GM18519 (cell line): ENCODE results near the gene TMEM86B.
A peak's percentile ranks its signal among the peaks of the same experiment; 100 is the strongest.

Experiments
- ATAC-seq: cut with Tn5 transposase; IDR thresholded peaks from one replicate; pipeline ENCODE4 v1.9.1; 2021; ENCODE audit warnings: mild to moderate bottlenecking, moderate library complexity; ENCODE audit not compliant: unreplicated experiment, low FRiP score

The TMEM86B gene

GRCh38 chr19:55228403-55229031 lies at the start of gene TMEM86B:
TMEM86B (minus strand) TSS chr19:55228763; CDS start chr19:55228741, 22 bp downstream.
- ATAC-seq, result no peak

- ATAC-seq, result no peak
Measured at GRCh38 chr19:55277494-55277893, 48.9 kb upstream of the TMEM86B start.

- ATAC-seq, result no peak
Measured at GRCh38 chr19:55276720-55277430, 48.3 kb upstream of the TMEM86B start.

- no peak for ATAC-seq
Measured at GRCh38 chr19:55275851-55276719, 47.5 kb upstream of the TMEM86B start.

- ATAC-seq, result no peak
Measured at GRCh38 chr19:55273978-55274707, 45.6 kb upstream of the TMEM86B start.

- no peak for ATAC-seq
Measured at GRCh38 chr19:55272142-55272541, 43.6 kb upstream of the TMEM86B start.

- no peak for ATAC-seq
Measured at GRCh38 chr19:55270172-55270942, 41.8 kb upstream of the TMEM86B start.

- ATAC-seq, result no peak
Measured at GRCh38 chr19:55269299-55269698, 40.7 kb upstream of the TMEM86B start.

GRCh38 chr19:55266840-55267239 lies 38.3 kb upstream of the TMEM86B start:
- ATAC-seq, result no peak

- ATAC-seq, result no peak
Measured at GRCh38 chr19:55266404-55266803, 37.8 kb upstream of the TMEM86B start.

GRCh38 chr19:55265723-55266386 lies 37.3 kb upstream of the TMEM86B start:
- ATAC-seq, result no peak

- no peak for ATAC-seq
Measured at GRCh38 chr19:55265173-55265572, 36.6 kb upstream of the TMEM86B start.

- ATAC-seq, result no peak
Measured at GRCh38 chr19:55264531-55264930, 36.0 kb upstream of the TMEM86B start.

GRCh38 chr19:55262359-55262758 lies 33.8 kb upstream of the TMEM86B start:
- no peak for ATAC-seq

- ATAC-seq, result no peak
Measured at GRCh38 chr19:55261671-55262126, 33.1 kb upstream of the TMEM86B start.

GRCh38 chr19:55259540-55260210 lies 31.1 kb upstream of the TMEM86B start:
- no peak for ATAC-seq

GRCh38 chr19:55258828-55259539 lies 30.4 kb upstream of the TMEM86B start, which contains the start of gene PPP6R1:
PPP6R1 (minus strand) TSS chr19:55259017; CDS start chr19:55247103, 11,914 bp downstream.
- ATAC-seq, result peak; percentile 55

- no peak for ATAC-seq
Measured at GRCh38 chr19:55258476-55258827, 29.9 kb upstream of the TMEM86B start.
